Ectodermal cell (in vitro differentiated cells): ENCODE data around the gene CSAD.
"Not testable (repeated sequence)": the region's sequence is repeated elsewhere in the genome, so short reads cannot be mapped to it uniquely, and the experiment has no call there.

Source experiments
- H3K27ac ChIP-seq: 2 replicates; pipeline ENCODE4 v1.7.0; 2013; ENCODE audit warnings: mild to moderate bottlenecking, low read depth, low read length; ENCODE audit not compliant: insufficient read depth, poor library complexity, severe bottlenecking
- H3K27me3 ChIP-seq: 2 replicates; pipeline ENCODE4 v1.7.0; 2013; ENCODE audit warnings: mild to moderate bottlenecking, low read length; ENCODE audit not compliant: insufficient read depth, control insufficient read depth, poor library complexity, severe bottlenecking
- H3K36me3 ChIP-seq: one replicate; pipeline ENCODE4 v1.7.0; 2013; ENCODE audit warnings: low read length; ENCODE audit not compliant: control insufficient read depth, insufficient read depth
- H3K4me1 ChIP-seq: one replicate; pipeline ENCODE4 v1.7.0; 2013; ENCODE audit warnings: low read length; ENCODE audit not compliant: control insufficient read depth, insufficient read depth
- H3K4me3 ChIP-seq: 2 replicates; pipeline ENCODE4 v1.7.0; 2013; ENCODE audit warnings: low read depth, low read length, control low read depth; ENCODE audit not compliant: insufficient read depth
- H3K9me3 ChIP-seq: 2 replicates; pipeline ENCODE4 v1.7.0; 2013; ENCODE audit warnings: mild to moderate bottlenecking, low read length, moderate library complexity; ENCODE audit not compliant: control insufficient read depth
- WGBS, 2 experiments: methylation state at CpG; one replicate each; pipeline ENCODE4 v1.1.7; 2013; ENCODE audit warnings: missing lambda C conversion rate in 2 of 2; 5-methylcytosine and 5-hydroxymethylcytosine counted together

The CSAD gene

DNA sequence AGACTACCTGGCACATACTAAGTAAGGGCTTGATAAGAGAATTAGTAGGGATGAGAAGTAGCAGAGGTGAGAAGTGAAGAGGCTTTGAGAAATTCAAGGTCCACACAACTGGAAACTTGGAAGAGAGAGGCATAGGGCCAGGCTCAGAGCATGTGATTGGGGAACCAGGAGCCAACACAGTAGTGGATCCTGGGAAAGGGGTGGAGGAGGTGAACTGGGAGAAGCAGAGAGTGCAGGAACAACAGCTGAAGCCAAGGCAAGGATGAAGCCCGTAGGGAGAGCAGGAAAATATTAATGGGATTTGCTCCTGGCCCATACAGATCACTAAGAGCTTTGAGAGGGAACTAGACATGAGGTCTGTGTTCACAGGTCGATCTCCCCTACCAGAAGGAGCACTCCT lies 27.7 kb upstream of the CSAD start:
- WGBS, 2 experiments: 73 to 85% methylated on average over 2 of the region's 2 CpGs
- H3K27ac ChIP-seq: no peak overlapping the region
- no peaks in the 10 kb centered on the region for H3K27me3 ChIP-seq
- H3K36me3 ChIP-seq: peaks cover 2% of the 10 kb centered on the region
- H3K9me3 ChIP-seq: no peaks in the 10 kb centered on the region
- H3K4me1 ChIP-seq: no peaks in the 10 kb centered on the region
- H3K4me3 ChIP-seq: no peak overlapping the region

DNA sequence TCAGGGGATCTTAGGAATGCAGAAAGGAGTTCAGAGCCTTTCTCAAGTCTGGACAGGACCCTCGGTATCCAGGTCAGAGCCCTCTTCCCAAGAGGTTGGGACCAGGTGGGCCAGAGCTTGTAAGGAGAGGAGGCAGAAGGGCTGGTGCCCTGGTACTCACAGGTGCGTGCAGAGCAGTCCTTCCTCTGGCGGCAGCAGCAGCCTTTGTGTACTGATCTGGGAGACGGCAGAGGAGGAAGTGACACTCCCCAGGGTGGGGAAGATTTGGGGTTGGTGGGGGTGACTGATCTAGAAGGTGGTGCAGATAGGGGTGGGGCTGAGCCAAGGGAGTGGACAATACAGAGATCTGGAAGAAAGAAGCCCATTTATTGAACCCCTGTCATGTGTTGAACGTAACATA lies 26.3 kb upstream of the CSAD start, which contains the start of gene ITGB7:
Gene ITGB7, minus strand, starts transcription at position 210 of the 400 bp plus-strand sequence. CDS start 6,808 bp downstream, outside the sequence.
- Histone ChIP-seq H3K27me3 (no peaks in the 10 kb centered on the region), H3K36me3 (no peaks in the 10 kb centered on the region), H3K4me3 (no peak within 1 kb of the TSS), H3K9me3 (no peaks in the 10 kb centered on the region), H3K4me1 (no peaks in the 10 kb centered on the region), H3K27ac (no peak within 1 kb of the TSS)
- 71 to 73% methylated on average over 5 of the region's 5 CpGs for WGBS, 2 experiments

DNA sequence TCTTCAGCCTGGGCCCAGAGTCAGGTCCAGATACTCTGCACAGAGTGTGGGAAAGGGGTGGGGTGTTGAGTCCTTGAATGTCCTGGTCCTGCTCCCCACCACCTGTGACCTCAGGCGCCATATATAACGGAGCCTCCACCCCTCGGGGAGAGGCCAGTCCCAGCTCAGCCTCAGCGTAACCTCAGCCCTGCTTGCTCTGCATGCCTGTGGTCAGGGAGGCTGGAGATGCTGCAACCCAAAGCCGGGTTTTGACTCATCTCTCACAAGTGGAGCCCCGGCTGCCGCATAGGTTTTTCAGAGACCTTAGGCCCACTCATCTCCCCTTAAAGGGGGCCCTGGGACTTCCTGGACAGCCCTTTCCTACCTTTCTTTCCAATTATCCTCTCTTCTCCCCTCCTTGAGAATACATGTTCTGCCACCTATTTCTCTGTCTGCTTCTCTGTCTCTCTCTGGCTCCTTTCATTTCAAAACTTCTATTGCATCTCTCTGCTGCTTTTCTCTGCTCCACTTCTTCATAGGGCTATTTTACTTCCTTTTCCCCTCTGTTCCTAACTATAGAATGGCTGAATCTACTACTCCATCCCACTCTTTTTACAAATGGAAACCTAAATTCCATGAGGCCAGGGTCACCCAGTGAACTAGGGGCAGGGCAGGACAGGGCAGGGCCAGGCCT lies 25.2 kb upstream of the CSAD start:
- Histone ChIP-seq H3K36me3 (no peaks in the 10 kb centered on the region), H3K9me3 (no peaks in the 10 kb centered on the region), H3K4me1 (no peaks in the 10 kb centered on the region), H3K27me3 (peaks cover 4% of the 10 kb centered on the region), H3K27ac (no peak overlapping the region), H3K4me3 (no peak overlapping the region)
- WGBS, 2 experiments: 86 to 87% methylated on average over 7 of the region's 7 CpGs

DNA sequence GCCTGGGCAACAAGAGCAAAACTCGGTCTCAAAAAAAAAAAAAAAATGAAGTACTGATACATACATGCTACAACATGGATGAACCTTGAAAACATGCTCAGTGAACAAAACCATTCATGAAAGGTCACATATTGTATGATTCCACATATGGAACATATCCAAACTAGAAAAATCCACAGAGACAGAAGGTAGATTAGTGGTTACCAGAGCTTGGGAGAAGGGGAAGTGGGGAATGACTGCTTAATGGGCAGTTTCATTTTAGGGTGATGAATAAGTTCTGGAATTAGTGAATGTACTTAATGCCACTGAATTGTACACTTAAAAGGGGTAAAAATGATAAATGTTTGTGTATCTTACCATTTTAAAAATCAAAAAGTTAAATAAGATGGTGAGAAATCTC lies 23.6 kb upstream of the CSAD start:
- H3K27ac ChIP-seq: no peak overlapping the region
- H3K27me3 ChIP-seq: peaks cover 4% of the 10 kb centered on the region
- 91 to 92% methylated on average over 1 of the region's 1 CpG for WGBS, 2 experiments

DNA sequence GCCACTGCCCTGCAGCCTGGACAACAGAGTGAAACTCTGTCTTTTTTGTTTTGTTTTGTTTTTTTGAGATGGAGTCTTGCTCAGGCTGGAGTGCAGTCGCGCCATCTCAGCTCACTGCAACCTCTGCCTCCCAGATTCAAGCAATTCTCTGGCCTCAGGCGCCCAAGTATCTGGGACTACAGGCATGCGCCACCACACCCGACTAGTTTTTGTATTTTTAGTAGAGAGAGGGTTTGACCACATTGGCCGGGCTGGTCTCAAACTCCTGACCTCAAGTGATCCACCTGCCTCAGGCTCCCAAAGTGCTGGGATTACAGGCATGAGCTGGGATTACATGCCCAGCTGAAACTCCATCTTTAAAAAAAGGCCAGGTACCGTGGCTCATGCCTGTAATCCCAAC lies 21.6 kb upstream of the CSAD start:
- H3K4me1 ChIP-seq, H3K27ac ChIP-seq, H3K9me3 ChIP-seq, H3K36me3 ChIP-seq, H3K4me3 ChIP-seq: not testable (repeated sequence)
- WGBS, 2 experiments: 85 to 96% methylated on average over 7 of the region's 7 CpGs
- peaks cover 24% of the 10 kb centered on the region for H3K27me3 ChIP-seq

More for the DNA sequence above, 23.6 kb upstream of the CSAD start:
- Histone ChIP-seq H3K4me3 (no peak overlapping the region), H3K9me3 (no peaks in the 10 kb centered on the region), H3K36me3 (no peaks in the 10 kb centered on the region), H3K4me1 (no peaks in the 10 kb centered on the region)

DNA sequence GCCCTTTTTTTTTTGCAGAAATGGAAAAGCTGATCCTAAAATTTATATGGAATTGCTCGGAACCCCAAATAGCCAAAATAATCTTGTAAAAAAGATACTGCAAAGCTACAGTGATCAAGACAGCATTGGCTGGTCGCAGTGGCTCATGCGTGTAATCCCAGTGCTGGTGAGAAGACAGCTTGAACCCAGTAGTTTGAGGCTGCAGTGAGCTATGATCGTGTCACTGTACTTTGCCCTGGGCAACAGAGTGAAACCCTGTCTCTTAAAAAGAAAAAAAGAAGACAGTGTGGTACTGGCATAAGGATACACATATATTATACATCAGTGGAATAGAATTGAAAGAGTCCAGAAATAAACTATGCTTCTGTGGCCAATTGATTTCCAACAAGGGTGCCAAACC lies 20.9 kb upstream of the CSAD start:
- WGBS, 2 experiments: 93 to 94% methylated on average over 4 of the region's 4 CpGs
- Histone ChIP-seq H3K4me1 (no peaks in the 10 kb centered on the region), H3K27ac (no peak overlapping the region), H3K36me3 (no peaks in the 10 kb centered on the region), H3K9me3 (no peaks in the 10 kb centered on the region), H3K27me3 (peaks cover 31% of the 10 kb centered on the region), H3K4me3 (no peak overlapping the region)

DNA sequence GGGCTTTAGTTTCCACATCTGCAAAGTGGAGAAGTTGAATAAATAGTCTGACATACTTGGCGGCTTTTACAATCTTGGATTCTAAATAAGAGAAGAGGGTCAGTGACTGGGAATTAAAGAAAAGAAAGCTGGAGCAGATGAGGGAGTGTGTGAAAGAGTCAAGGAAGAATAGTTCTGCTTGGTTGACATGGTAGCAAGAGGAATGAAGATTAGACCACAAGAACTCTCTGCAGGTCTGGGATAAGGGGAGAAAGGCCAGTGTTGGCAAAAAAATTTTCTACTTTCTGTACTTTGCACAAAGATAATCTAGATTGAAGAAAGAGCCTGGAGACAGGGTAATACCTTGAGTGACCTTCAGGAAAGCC lies 20.4 kb upstream of the CSAD start:
- 92 to 96% methylated on average over 1 of the region's 1 CpG for WGBS, 2 experiments
- Histone ChIP-seq H3K27me3 (peaks cover 35% of the 10 kb centered on the region), H3K9me3 (no peaks in the 10 kb centered on the region), H3K36me3 (no peaks in the 10 kb centered on the region), H3K4me3 (no peak overlapping the region), H3K4me1 (no peaks in the 10 kb centered on the region), H3K27ac (no peak overlapping the region)

DNA sequence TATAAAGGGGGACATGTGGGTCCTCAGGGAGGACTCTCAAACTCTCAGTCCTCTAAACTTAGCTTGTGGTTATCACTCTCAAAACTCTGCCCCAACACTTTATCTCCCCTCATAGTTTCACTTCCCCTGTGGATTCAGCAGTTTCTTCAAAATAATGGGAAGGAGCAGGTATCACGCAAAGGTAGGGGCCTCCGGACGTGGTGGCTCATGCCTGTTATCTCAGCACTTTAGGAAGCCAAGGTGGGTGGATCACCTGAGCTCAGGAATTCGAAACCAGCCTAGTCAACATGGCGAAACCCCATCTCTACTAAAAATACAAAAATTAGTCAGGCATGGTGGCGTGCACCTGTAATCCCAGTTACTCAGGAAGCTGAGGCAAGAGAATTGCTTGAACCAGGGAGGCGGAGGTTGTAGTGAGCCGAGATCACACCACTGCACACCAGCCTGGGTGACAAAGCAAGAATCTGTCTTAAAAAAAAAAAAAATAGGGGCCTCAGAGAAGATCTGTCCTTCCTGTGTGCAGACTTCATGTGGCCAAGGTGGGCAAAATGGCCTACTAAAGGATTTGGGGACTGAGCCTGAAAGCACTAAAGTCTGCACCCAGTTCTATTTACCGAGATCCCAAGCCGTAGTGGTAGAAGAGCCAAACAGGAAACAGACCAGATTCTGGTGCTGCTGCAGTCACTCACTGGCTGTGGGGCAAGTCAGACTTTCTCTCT lies 19.9 kb upstream of the CSAD start:
- Histone ChIP-seq H3K4me3 (no peak overlapping the region), H3K9me3 (no peaks in the 10 kb centered on the region), H3K36me3 (no peaks in the 10 kb centered on the region), H3K27me3 (peaks cover 40% of the 10 kb centered on the region), H3K4me1 (no peaks in the 10 kb centered on the region), H3K27ac (no peak overlapping the region)
- WGBS, 2 experiments: 82 to 83% methylated on average over 10 of the region's 10 CpGs

DNA sequence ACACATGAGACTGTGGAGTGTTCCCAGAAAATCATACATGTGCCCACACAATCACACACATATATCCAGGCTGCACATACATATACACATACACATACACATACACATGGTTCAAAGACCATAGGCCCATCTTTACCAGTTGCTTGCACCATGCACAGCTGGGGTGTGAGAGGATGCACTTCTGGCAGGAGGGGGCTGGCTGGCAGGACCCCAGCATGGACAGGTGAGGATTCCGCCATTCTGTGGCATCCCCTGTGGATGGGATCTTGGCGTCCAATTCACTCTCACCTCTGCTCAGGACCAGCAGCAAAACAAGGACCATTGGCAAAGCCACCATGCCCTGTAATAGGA lies 19.4 kb upstream of the CSAD start:
- Histone ChIP-seq H3K27ac (no peak overlapping the region), H3K9me3 (no peaks in the 10 kb centered on the region), H3K4me1 (no peaks in the 10 kb centered on the region), H3K36me3 (no peaks in the 10 kb centered on the region), H3K27me3 (peaks cover 45% of the 10 kb centered on the region), H3K4me3 (no peak overlapping the region)
- 88 to 89% methylated on average over 2 of the region's 2 CpGs for WGBS, 2 experiments

DNA sequence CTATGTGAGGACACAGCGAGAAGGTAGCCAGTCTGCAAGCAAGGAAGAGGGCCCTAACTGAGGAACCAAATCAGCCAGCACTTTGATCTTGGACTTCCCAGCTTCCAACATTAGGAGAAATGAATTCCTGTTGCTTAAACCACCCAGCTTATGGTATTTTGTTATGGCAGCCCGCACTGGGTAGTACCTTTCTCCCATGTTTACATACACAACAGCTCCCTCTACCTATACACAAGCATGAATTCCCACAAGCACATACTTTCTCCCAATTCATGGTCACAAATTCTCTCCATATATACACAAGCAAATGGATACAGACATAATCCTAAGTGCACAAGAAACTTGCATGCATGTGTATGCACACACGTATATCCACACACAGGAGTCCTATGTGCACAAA lies 19.0 kb upstream of the CSAD start:
- 85 to 87% methylated on average over 3 of the region's 3 CpGs for WGBS, 2 experiments
- Histone ChIP-seq H3K27ac (no peak overlapping the region), H3K9me3 (no peaks in the 10 kb centered on the region), H3K36me3 (no peaks in the 10 kb centered on the region), H3K4me3 (no peak overlapping the region), H3K27me3 (peaks cover 45% of the 10 kb centered on the region), H3K4me1 (no peaks in the 10 kb centered on the region)
